Neuronal stem cell (in vitro differentiated cells): ENCODE measurements around the gene KIF26B.

Experiments used
- DNase-seq: peaks from one replicate; pipeline ENCODE4 v3.0.0-alpha.2; 2013; ENCODE audit warnings: low spot score
- H2AFZ ChIP-seq: one replicate; pipeline ENCODE4 v1.6.1; 2013; ENCODE audit warnings: mild to moderate bottlenecking, low read length, inconsistent platforms
- H2AK5ac ChIP-seq: 2 replicates; pipeline ENCODE4 v1.6.1; 2013; ENCODE audit warnings: low read depth, mild to moderate bottlenecking, inconsistent platforms, low read length, moderate library complexity, mixed read lengths
- H2BK120ac ChIP-seq: 2 replicates; pipeline ENCODE4 v1.6.1; 2013; ENCODE audit warnings: low read depth, mild to moderate bottlenecking, inconsistent platforms, low read length, moderate library complexity, mixed read lengths
- H2BK12ac ChIP-seq: one replicate; pipeline ENCODE4 v1.6.1; 2013; ENCODE audit warnings: low read length, inconsistent platforms
- H2BK15ac ChIP-seq: 2 replicates; pipeline ENCODE4 v1.6.1; 2013; ENCODE audit warnings: mild to moderate bottlenecking, low read length, inconsistent platforms, mixed read lengths
- H2BK5ac ChIP-seq: one replicate; pipeline ENCODE4 v1.6.1; 2013; ENCODE audit warnings: inconsistent platforms, mild to moderate bottlenecking, low read length, moderate library complexity
- H3K14ac ChIP-seq: one replicate; pipeline ENCODE4 v1.6.1; 2013; ENCODE audit warnings: low read length, inconsistent platforms
- H3K18ac ChIP-seq: 2 replicates; pipeline ENCODE4 v1.6.1; 2013; ENCODE audit warnings: low read length, inconsistent platforms
- H3K23ac ChIP-seq: 2 replicates; pipeline ENCODE4 v1.6.1; 2013; ENCODE audit warnings: low read depth, mild to moderate bottlenecking, mixed read lengths, low read length, inconsistent platforms; ENCODE audit not compliant: poor library complexity
- H3K27ac ChIP-seq: replicated peaks from 3 replicates; pipeline ENCODE4 v1.5.1; 2013; ENCODE audit warnings: low read length, inconsistent platforms
- H3K27me3 ChIP-seq, 3 experiments: 2 replicates each; pipeline ENCODE4 v1.6.1; 2013; ENCODE audit warnings: low read length in 3 of 3, mild to moderate bottlenecking in 2 of 3, inconsistent platforms in 1 of 3, low read depth in 1 of 3, mixed read lengths in 1 of 3, moderate library complexity in 1 of 3; ENCODE audit not compliant: control insufficient read depth in 3 of 3, insufficient read depth in 3 of 3
- H3K36me3 ChIP-seq, 2 donors: replicated peaks in 1 of 2; 2 replicates each; pipeline ENCODE4 v1.6.1; 2013; ENCODE audit warnings: low read length in 2 of 2; ENCODE audit not compliant: control insufficient read depth in 2 of 2, insufficient read depth in 2 of 2
- H3K4ac ChIP-seq: 2 replicates; pipeline ENCODE4 v1.6.1; 2013; ENCODE audit warnings: inconsistent platforms, mild to moderate bottlenecking, low read length, moderate library complexity
- H3K4me1 ChIP-seq, 2 donors: 1 replicate in 1 of 2; 2 replicates in 1 of 2; pipeline ENCODE4 v1.6.1; 2013; ENCODE audit warnings: low read length in 2 of 2, low read depth in 1 of 2; ENCODE audit not compliant: control insufficient read depth in 2 of 2, insufficient read depth in 1 of 2
- H3K4me2 ChIP-seq: one replicate; pipeline ENCODE4 v1.6.1; 2013; ENCODE audit warnings: mild to moderate bottlenecking, low read length, inconsistent platforms; ENCODE audit not compliant: insufficient read depth, poor library complexity, severe bottlenecking
- H3K4me3 ChIP-seq, 2 donors: 2 replicates each; pipeline ENCODE4 v1.5.1; 2013; ENCODE audit warnings: low read length in 2 of 2, mild to moderate bottlenecking in 2 of 2, inconsistent platforms in 1 of 2, moderate library complexity in 1 of 2
- H3K79me1 ChIP-seq: one replicate; pipeline ENCODE4 v1.6.1; 2013; ENCODE audit warnings: low read depth, mild to moderate bottlenecking, inconsistent platforms, low read length, moderate library complexity
- H3K9ac ChIP-seq: one replicate; pipeline ENCODE4 v1.6.1; 2013; ENCODE audit warnings: mild to moderate bottlenecking, low read depth, low read length, inconsistent platforms; ENCODE audit not compliant: poor library complexity
- H3K9me3 ChIP-seq, 2 donors: replicated peaks in 1 of 2; 2 replicates each; pipeline versions ENCODE3 to v1.6.1; 2013; ENCODE audit warnings: low read length in 2 of 2, mild to moderate bottlenecking in 2 of 2, inconsistent platforms in 1 of 2, low read depth in 1 of 2, mixed read lengths in 1 of 2, moderate library complexity in 1 of 2; ENCODE audit not compliant: control insufficient read depth in 2 of 2, insufficient read depth in 1 of 2
- H4K8ac ChIP-seq: one replicate; pipeline ENCODE4 v1.6.1; 2013; ENCODE audit warnings: low read depth, mild to moderate bottlenecking, inconsistent platforms, low read length, moderate library complexity
- H4K91ac ChIP-seq: one replicate; pipeline ENCODE4 v1.6.1; 2013; ENCODE audit warnings: low read length, low read depth, mild to moderate bottlenecking, inconsistent platforms; ENCODE audit not compliant: poor library complexity
- WGBS, 2 donors: extraction: QIAGEN DNeasy Blood & Tissue Kit; methylation state at CpG; one replicate each; pipeline ENCODE4 v1.1.7; 2013; ENCODE audit warnings: missing lambda C conversion rate in 2 of 2, mixed read lengths in 1 of 2; ENCODE audit not compliant: insufficient read length in 2 of 2, insufficient replicate concordance in 1 of 2; ENCODE audit errors: extremely low coverage in 2 of 2; 5-methylcytosine and 5-hydroxymethylcytosine counted together

The KIF26B gene

DNA sequence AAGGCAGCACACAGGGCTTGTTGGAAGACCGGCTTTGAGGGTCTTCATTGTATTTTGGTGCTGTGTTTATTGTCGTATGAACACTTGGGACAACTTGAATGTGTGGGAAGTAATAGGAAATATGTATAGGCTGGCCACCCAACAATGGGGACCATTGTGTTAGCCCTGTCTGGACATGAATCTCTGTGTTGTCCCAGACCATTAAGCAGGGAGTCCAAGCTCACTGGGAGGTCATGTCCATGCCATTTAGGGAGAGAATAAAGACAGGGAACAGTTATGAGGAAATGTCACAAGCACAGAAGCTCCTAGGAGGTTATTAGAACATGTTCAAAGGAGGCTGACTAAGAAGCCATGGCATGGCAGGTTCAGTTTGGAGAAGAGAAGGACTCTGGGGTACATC, 266.1 kb downstream of the KIF26B start:
- peaks cover 0 to 2% of the 10 kb centered on the region in 2 donors for H3K9me3 ChIP-seq
- no peak overlapping the region for H3K9ac ChIP-seq
- H3K14ac ChIP-seq, result no peak overlapping the region
- peaks cover 0 to 27% of the 10 kb centered on the region in 2 donors for H3K36me3 ChIP-seq
- H3K4me2 ChIP-seq, result no peak overlapping the region
- no peak overlapping the region for H2AK5ac ChIP-seq
- no peaks in the 10 kb centered on the region for H3K27me3 ChIP-seq
- H3K79me1 ChIP-seq, result no peaks in the 10 kb centered on the region
- H3K4me3 ChIP-seq, result no peak overlapping the region
- H2BK5ac ChIP-seq, result no peak overlapping the region
- H2AFZ ChIP-seq, result no peak overlapping the region
- no peak overlapping the region for H3K18ac ChIP-seq
- H3K4ac ChIP-seq, result no peak overlapping the region
- peaks cover 2 to 5% of the 10 kb centered on the region in 2 donors for H3K4me1 ChIP-seq
- WGBS, 2 donors, result no CpG with 5 or more reads among the region's 2 CpGs
- no peak overlapping the region for H4K91ac ChIP-seq
- no peak overlapping the region for H2BK15ac ChIP-seq
- no peak overlapping the region for H4K8ac ChIP-seq
- no peak overlapping the region for H2BK120ac ChIP-seq
- no peak overlapping the region for H3K27ac ChIP-seq
- no peak overlapping the region for H2BK12ac ChIP-seq
- DNase-seq, result no peak
- no peak overlapping the region for H3K23ac ChIP-seq

DNA sequence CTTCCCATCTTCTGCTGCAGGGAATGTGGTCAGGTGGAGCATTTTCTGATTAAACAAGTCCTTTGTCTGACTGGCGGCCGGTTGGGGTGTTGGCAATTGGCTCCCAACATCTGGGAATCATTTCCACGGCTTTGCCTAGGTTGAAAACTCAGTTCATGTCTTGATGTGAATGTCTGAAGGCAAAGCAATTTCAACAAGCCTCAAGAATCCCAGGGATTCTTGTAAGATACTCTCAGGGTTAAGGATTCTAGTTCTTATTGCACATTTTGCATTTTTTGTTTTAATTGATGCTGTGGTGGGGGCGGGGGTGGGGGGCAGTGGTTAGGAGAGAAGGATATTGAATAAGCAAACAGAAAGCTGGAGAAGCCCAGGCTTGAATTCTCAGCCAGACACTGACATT, 273.9 kb downstream of the KIF26B start:
- H3K23ac ChIP-seq, result no peak overlapping the region
- no peak overlapping the region for H3K9ac ChIP-seq
- no peak overlapping the region for H2BK120ac ChIP-seq
- H3K9me3 ChIP-seq, result peaks cover 0 to 2% of the 10 kb centered on the region in 2 donors
- no peak overlapping the region for H3K18ac ChIP-seq
- H2AFZ ChIP-seq, result no peak overlapping the region
- H3K14ac ChIP-seq, result no peak overlapping the region
- H3K36me3 ChIP-seq, result no peaks in the 10 kb centered on the region
- no peak overlapping the region for H2BK5ac ChIP-seq
- H2BK12ac ChIP-seq, result no peak overlapping the region
- H4K91ac ChIP-seq, result no peak overlapping the region
- H4K8ac ChIP-seq, result no peak overlapping the region
- H3K4me3 ChIP-seq, result no peak overlapping the region
- no peaks in the 10 kb centered on the region for H3K79me1 ChIP-seq
- no peak overlapping the region for H2AK5ac ChIP-seq
- H3K27ac ChIP-seq, result no peak overlapping the region
- WGBS, 2 donors, result no CpG with 5 or more reads among the region's 4 CpGs
- H3K4ac ChIP-seq, result no peak overlapping the region
- H3K4me2 ChIP-seq, result no peak overlapping the region
- H2BK15ac ChIP-seq, result no peak overlapping the region
- no peak for DNase-seq
- H3K27me3 ChIP-seq, result no peaks in the 10 kb centered on the region
- no peaks in the 10 kb centered on the region for H3K4me1 ChIP-seq

GRCh38 chr1:245431706-245432105, 276.9 kb downstream of the KIF26B start:
- Histone ChIP-seq H3K79me1 (no peaks in the 10 kb centered on the region), H3K23ac (no peak overlapping the region), H3K27ac (no peak overlapping the region), H2BK12ac (no peak overlapping the region), H4K91ac (no peak overlapping the region), H2BK15ac (no peak overlapping the region), H3K36me3 (no peaks in the 10 kb centered on the region), H3K9ac (no peak overlapping the region), H2BK120ac (no peak overlapping the region), H3K4ac (no peak overlapping the region), H2BK5ac (no peak overlapping the region), H3K4me2 (no peak overlapping the region), H2AFZ (no peak overlapping the region), H4K8ac (no peak overlapping the region), H3K4me1 (no peaks in the 10 kb centered on the region), H2AK5ac (no peak overlapping the region), H3K18ac (no peak overlapping the region), H3K27me3 (no peaks in the 10 kb centered on the region), H3K14ac (no peak overlapping the region), H3K9me3 (peaks cover 0 to 3% of the 10 kb centered on the region in 2 donors), H3K4me3 (no peak overlapping the region)
- WGBS, 2 donors, result no CpG with 5 or more reads among the region's 3 CpGs
- no peak for DNase-seq

DNA sequence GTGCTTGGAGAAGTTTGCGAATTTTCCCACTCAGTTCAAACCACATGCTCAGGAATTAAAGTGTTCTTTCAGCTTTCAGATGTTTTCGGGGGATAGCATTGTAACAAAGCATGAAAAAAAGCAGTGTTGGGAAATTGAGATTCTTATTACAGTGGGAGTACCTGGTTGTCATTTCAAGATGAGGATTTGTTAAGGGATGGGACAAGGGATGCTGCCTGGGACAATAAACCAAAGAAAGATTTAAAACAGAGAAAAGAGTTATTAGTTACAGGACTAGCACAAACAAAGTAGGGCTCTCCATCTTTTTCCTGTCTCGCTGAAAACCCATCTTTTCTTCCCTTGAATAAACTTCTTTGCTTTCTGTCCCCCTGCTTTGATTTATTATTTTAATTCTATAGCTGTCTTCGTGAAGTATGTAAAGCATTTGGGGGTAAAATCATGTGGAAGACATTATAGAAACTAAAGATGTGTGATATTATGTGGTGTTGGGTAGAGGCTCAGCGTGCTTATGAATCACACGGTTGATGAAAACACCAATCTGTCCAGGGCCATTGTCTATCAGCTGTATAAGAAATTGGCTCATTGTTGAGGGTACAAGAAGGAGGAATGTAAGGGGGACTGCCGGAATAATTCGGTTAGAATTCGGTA, 277.6 kb downstream of the KIF26B start:
- no peaks in the 10 kb centered on the region for H3K36me3 ChIP-seq
- DNase-seq, result no peak
- H2AFZ ChIP-seq, result no peak overlapping the region
- H2BK120ac ChIP-seq, result no peak overlapping the region
- no peaks in the 10 kb centered on the region for H3K27me3 ChIP-seq
- no peak overlapping the region for H3K27ac ChIP-seq
- H2BK12ac ChIP-seq, result no peak overlapping the region
- H3K4me2 ChIP-seq, result no peak overlapping the region
- no peak overlapping the region for H3K23ac ChIP-seq
- no peaks in the 10 kb centered on the region for H3K79me1 ChIP-seq
- no peak overlapping the region for H3K9ac ChIP-seq
- no peaks in the 10 kb centered on the region for H3K4me1 ChIP-seq
- H2BK5ac ChIP-seq, result no peak overlapping the region
- no peak overlapping the region for H2AK5ac ChIP-seq
- no peak overlapping the region for H4K8ac ChIP-seq
- WGBS, 2 donors, result no CpG with 5 or more reads among the region's 9 CpGs
- H4K91ac ChIP-seq, result no peak overlapping the region
- H3K4ac ChIP-seq, result no peak overlapping the region
- no peak overlapping the region for H3K4me3 ChIP-seq
- H3K18ac ChIP-seq, result no peak overlapping the region
- H3K9me3 ChIP-seq, result peaks cover 0 to 3% of the 10 kb centered on the region in 2 donors
- no peak overlapping the region for H2BK15ac ChIP-seq
- no peak overlapping the region for H3K14ac ChIP-seq
